Mesodermal cell (in vitro differentiated cells): ENCODE measurements around the gene SPACA5.
"Not testable (repeated sequence)": the region's sequence is repeated elsewhere in the genome, so short reads cannot be mapped to it uniquely, and the experiment has no call there.

Experiments
- H3K27ac ChIP-seq: 2 replicates; pipeline ENCODE4 v1.7.0; 2013; ENCODE audit warnings: mild to moderate bottlenecking, low read depth, low read length, moderate library complexity; ENCODE audit not compliant: severe bottlenecking
- H3K36me3 ChIP-seq: 2 replicates; pipeline ENCODE4 v1.7.1; 2013; ENCODE audit warnings: mild to moderate bottlenecking, low read length, moderate library complexity; ENCODE audit not compliant: control insufficient read depth, insufficient read depth
- H3K4me1 ChIP-seq: one replicate; pipeline ENCODE4 v1.7.1; 2013; ENCODE audit warnings: mild to moderate bottlenecking, low read length; ENCODE audit not compliant: insufficient read depth, control insufficient read depth, poor library complexity, severe bottlenecking
- H3K4me3 ChIP-seq: 2 replicates; pipeline ENCODE4 v1.7.0; 2013; ENCODE audit warnings: low read length, control low read depth, mild to moderate bottlenecking; ENCODE audit not compliant: insufficient read depth, poor library complexity, severe bottlenecking; ENCODE audit errors: extremely low read depth
- H3K9me3 ChIP-seq: 2 replicates; pipeline ENCODE4 v1.7.1; 2013; ENCODE audit warnings: mild to moderate bottlenecking, low read length, moderate library complexity; ENCODE audit not compliant: control insufficient read depth
- WGBS, 2 experiments: methylation state at CpG; one replicate each; pipeline ENCODE4 v1.1.5; 2013; ENCODE audit warnings: missing lambda C conversion rate in 2 of 2; ENCODE audit not compliant: insufficient coverage in 2 of 2; 5-methylcytosine and 5-hydroxymethylcytosine counted together

The SPACA5 gene

GRCh38 chrX:48021026-48021900 is 14.5 kb downstream of the SPACA5 start:
- Histone ChIP-seq H3K4me1 (no peaks in the 10 kb centered on the region), H3K27ac (peak overlapping the region; percentile 98), H3K9me3 (peaks cover 5% of the 10 kb centered on the region), H3K4me3 (peak overlapping the region; percentile 45), H3K36me3 (no peaks in the 10 kb centered on the region)
- 0 to 1% methylated on average over 6 to 14 of the region's 30 CpGs for WGBS, 2 experiments

DNA sequence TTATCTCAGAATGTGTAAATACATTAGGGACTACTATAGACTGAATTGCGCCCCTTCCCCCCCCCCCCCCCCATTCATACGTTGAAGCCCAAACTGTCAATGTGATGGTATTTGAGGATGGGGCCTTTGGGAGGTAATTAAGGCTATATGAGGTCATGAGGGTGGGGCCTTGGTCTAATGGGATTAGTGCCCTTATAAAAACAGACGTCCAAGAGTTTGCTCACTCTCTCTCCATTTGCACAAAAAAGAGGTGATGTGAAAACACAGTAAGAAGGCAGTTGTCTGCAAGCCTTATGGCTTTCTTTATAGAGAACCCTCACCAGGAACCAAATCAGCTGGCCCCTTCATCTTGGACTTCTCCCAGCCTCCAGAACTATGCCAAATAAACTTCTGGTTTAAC is 15.3 kb downstream of the SPACA5 start:
- Histone ChIP-seq H3K9me3 (peaks cover 5% of the 10 kb centered on the region), H3K27ac (no peak overlapping the region), H3K36me3 (no peaks in the 10 kb centered on the region), H3K4me3 (no peak overlapping the region), H3K4me1 (no peaks in the 10 kb centered on the region)
- no CpG with 5 or more reads among the region's 3 CpGs for WGBS, 2 experiments

DNA sequence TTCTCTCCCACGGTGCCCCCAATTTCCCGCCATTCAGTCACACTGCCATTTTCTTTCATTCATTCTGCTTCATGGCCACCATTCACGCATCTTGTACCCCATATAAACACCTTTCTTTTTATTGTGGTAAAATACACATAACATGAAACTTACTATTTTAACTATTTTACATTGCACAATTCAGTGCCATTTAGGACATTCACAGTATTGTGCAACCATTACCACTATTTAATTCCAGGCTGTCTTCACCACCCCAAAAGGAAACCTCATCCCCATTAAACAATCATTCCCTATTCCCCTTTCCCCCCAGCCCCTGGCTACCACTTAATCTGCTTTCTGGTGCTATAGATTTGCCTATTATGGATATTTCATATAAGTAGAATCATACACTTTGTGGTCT is 15.9 kb downstream of the SPACA5 start:
- Histone ChIP-seq H3K4me3 (no peak overlapping the region), H3K27ac (no peak overlapping the region), H3K9me3 (peaks cover 5% of the 10 kb centered on the region), H3K4me1 (no peaks in the 10 kb centered on the region), H3K36me3 (no peaks in the 10 kb centered on the region)
- 100% methylated on average over 2 of the region's 3 CpGs; no CpG with 5 or more reads in 1 of the 2 experiments for WGBS, 2 experiments

DNA sequence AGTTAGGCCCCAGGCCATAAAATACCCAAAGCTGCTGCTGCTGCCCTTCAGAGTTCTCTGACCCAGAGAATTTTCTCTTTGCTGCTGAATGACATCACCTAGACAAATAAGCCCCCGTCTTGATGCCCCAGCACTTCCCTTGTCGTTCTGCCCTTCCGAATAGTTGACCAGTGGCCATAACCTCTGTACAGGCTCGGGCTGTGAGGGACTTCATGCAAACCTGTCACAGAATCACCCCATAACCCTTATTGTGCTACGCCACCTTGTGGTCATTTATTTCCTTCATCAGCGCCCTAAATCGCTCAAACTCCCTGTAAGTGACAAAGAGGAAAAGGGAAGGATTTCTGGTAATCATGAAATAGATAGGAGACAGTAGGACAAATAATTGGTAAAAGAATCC is 18.8 kb downstream of the SPACA5 start:
- Histone ChIP-seq H3K27ac (no peak overlapping the region), H3K4me1 (no peaks in the 10 kb centered on the region), H3K4me3 (no peak overlapping the region), H3K36me3 (no peaks in the 10 kb centered on the region), H3K9me3 (peaks cover 5% of the 10 kb centered on the region)
- WGBS, 2 experiments, result 0% methylated on average over 1 of the region's 7 CpGs; no CpG with 5 or more reads in 1 of the 2 experiments

DNA sequence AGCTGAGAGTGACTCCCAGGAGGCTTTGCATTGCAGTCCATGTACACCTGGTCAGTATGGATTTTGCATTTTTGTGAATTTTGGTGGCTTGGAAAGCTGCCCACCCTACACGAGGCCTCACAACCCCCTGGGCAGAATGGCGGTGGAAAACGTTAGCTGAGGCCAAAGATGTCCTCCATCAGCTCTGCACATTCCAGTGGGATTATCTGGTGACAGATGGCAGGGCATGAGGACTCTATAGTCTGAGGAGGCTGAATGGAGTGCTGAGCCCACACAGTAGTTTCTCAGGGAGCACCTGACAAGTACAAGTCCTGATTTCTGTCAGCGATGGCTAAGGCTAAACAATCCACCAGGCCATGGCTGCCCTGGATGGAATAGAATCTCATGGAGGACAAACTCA is 20.8 kb downstream of the SPACA5 start:
- not testable (repeated sequence) for H3K9me3 ChIP-seq, H3K4me3 ChIP-seq, H3K27ac ChIP-seq, H3K4me1 ChIP-seq, H3K36me3 ChIP-seq
- 95% methylated on average over 3 of the region's 4 CpGs; no CpG with 5 or more reads in 1 of the 2 experiments for WGBS, 2 experiments

DNA sequence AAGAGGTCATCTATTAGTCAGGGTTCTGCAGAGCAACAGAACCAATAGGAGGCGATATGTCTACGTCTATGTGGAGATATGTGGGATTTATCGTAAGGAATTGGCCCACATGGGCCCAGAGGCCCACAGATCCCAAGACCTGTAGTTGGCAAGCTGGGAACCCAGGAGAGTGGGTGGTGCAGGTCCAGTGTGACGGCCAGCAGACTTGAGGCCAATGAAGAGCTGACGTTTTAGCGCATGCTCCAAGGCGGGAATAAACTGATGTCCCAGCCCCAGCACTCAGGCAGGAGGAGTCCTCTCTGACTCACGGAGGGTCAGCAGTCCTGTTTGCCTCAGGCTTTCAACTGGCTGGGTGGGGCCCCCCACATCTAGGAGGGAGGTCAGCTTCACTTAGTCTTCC is 21.3 kb downstream of the SPACA5 start:
- 82 to 100% methylated on average over 2 to 4 of the region's 8 CpGs for WGBS, 2 experiments
- Histone ChIP-seq H3K36me3 (no peaks in the 10 kb centered on the region), H3K9me3 (no peaks in the 10 kb centered on the region)

DNA sequence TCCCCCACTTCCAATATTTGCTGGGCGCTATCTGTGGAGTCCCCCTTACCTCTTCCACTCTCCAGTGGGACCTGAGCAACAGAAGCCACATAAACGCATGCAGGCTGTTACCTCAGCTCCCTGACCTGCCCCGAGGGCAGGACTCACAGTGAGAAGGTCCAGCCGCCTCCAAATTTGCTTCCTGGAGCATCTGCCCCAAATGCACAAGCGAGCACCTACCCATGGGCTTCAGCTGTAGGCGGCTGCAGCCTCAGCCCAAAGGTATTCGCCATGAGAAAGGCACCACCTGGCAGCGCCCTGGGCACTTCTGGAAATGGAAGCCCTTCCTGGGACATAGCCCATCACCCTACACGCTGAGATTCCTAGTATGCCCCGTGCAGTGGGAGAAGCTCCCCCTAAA is 23.4 kb downstream of the SPACA5 start:
- H3K27ac ChIP-seq, result no peak overlapping the region
- no peak overlapping the region for H3K4me3 ChIP-seq
- H3K4me1 ChIP-seq, result no peaks in the 10 kb centered on the region
- H3K9me3 ChIP-seq, result no peaks in the 10 kb centered on the region
- H3K36me3 ChIP-seq, result no peaks in the 10 kb centered on the region
- 95% methylated on average over 7 of the region's 10 CpGs; no CpG with 5 or more reads in 1 of the 2 experiments for WGBS, 2 experiments

More for the DNA sequence above, 21.3 kb downstream of the SPACA5 start:
- Histone ChIP-seq H3K4me3 (no peak overlapping the region), H3K27ac (no peak overlapping the region), H3K4me1 (no peaks in the 10 kb centered on the region)

GRCh38 chrX:48030641-48031173 is 23.9 kb downstream of the SPACA5 start:
- not testable (repeated sequence) for H3K27ac ChIP-seq, H3K36me3 ChIP-seq, H3K4me3 ChIP-seq, H3K4me1 ChIP-seq, H3K9me3 ChIP-seq
- 75% methylated on average over 3 of the region's 10 CpGs; no CpG with 5 or more reads in 1 of the 2 experiments for WGBS, 2 experiments

GRCh38 chrX:48035891-48036290 is 29.1 kb downstream of the SPACA5 start:
- Histone ChIP-seq H3K36me3 (no peaks in the 10 kb centered on the region), H3K4me1 (no peaks in the 10 kb centered on the region), H3K9me3 (no peaks in the 10 kb centered on the region), H3K27ac (peak overlapping the region; percentile 57), H3K4me3 (no peak overlapping the region)
- WGBS, 2 experiments, result 85% methylated on average over 3 of the region's 4 CpGs; no CpG with 5 or more reads in 1 of the 2 experiments

DNA sequence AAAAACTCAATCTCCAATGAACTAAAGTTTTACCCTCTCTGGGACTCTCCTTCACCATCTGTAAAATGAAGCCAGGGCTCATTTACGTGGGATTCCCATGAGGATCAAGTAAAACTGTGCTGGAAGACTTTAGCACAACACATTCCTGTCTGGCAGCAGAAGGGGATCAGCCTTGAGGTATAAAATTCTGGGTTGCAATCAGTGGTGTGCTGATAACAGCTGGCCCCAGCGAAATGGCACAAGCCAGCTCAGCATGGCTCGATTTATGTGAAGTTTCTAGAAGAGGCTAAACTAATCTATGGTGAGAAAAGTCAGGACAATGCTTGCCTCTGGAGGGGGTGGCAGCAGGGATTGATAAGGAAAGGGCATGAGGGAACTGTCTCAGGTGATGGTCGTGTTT is 36.3 kb downstream of the SPACA5 start:
- H3K36me3 ChIP-seq, result no peaks in the 10 kb centered on the region
- no peak overlapping the region for H3K27ac ChIP-seq
- WGBS, 2 experiments, result 76 to 100% methylated on average over 2 to 3 of the region's 4 CpGs
- no peak overlapping the region for H3K4me3 ChIP-seq
- peaks cover 5% of the 10 kb centered on the region for H3K4me1 ChIP-seq
- H3K9me3 ChIP-seq, result no peaks in the 10 kb centered on the region
